Activated naive CD4-positive, alpha-beta T cell treated with anti-CD3 and anti-CD28 coated beads, Interleukin-2, amount 10 ng/mL, durations not matched to agents 7 days and 5 days (primary cell): ENCODE results near the gene MRPL38.

Experiments
- CTCF ChIA-PET: fragments of 350-600 bp; sonication (Branson Sonifier 250); formaldehyde crosslinking; loops from one replicate; lab custom pipeline; 2021; ENCODE audit warnings: antibody characterized with exemption; lab: Charles Lee
- DNase-seq: peaks from one replicate; pipeline ENCODE4 v3.0.0-alpha.2; 2020
- H3K27ac Mint-ChIP-seq: one replicate; pipeline ENCODE4 v1.8.0; 2021; ENCODE audit warnings: mild to moderate bottlenecking, moderate library complexity, mixed read lengths
- H3K27me3 Mint-ChIP-seq: one replicate; pipeline ENCODE4 v1.8.0; 2021; ENCODE audit warnings: mild to moderate bottlenecking, mixed read lengths
- H3K36me3 Mint-ChIP-seq: one replicate; pipeline ENCODE4 v1.8.0; 2021; ENCODE audit warnings: mixed read lengths
- H3K4me1 Mint-ChIP-seq: one replicate; pipeline ENCODE4 v1.8.0; 2021; ENCODE audit warnings: mixed read lengths
- H3K4me3 Mint-ChIP-seq: one replicate; pipeline ENCODE4 v1.8.0; 2021; ENCODE audit warnings: mild to moderate bottlenecking, moderate library complexity, mixed read lengths
- H3K9me3 Mint-ChIP-seq: one replicate; pipeline ENCODE4 v1.8.0; 2021; ENCODE audit warnings: mixed read lengths

Gene MRPL38

DNA sequence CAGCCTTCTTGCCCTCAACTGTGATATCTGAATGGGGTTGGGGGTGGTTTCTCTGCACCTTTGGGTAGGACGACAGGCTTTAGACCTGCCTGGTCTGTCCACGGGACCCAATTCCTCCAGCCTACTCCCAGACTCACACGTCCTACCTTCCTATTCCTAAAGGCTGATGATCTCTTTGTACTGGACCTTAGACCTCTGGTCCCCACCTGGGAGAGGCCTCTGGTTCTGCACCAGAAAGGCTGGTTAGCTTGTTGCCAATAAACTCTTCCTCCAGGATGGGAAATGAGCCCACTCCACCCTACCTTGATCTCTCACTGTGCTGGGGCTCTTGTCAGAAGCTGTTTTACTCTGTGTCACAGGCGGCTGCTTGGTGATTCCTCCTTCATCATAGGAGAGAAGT lies 21.8 kb upstream of the MRPL38 start:
- Mint-ChIP-seq H3K4me3 (no peak overlapping the region), H3K4me1 (no peaks in the 10 kb centered on the region), H3K36me3 (no peaks in the 10 kb centered on the region), H3K9me3 (no peaks in the 10 kb centered on the region), H3K27ac (no peak overlapping the region), H3K27me3 (no peaks in the 10 kb centered on the region)
- no peak for DNase-seq
- CTCF ChIA-PET = interaction anchor here (1.4 to 1.5 kb wide), 2 partner anchors 21 to 38 kb away, joined by 3 to 4 read pairs; no protein-coding TSS in a partner anchor

GRCh38 chr17:75925912-75926311 lies 21.2 kb upstream of the MRPL38 start:
- Mint-ChIP-seq H3K9me3 (no peaks in the 10 kb centered on the region), H3K27me3 (no peaks in the 10 kb centered on the region), H3K4me1 (no peaks in the 10 kb centered on the region), H3K36me3 (no peaks in the 10 kb centered on the region), H3K27ac (no peak overlapping the region), H3K4me3 (no peak overlapping the region)
- DNase-seq = no peak
- CTCF ChIA-PET = interaction anchor here (0.8 kb wide), 1 partner anchor 20 kb away, joined by 4 read pairs; no protein-coding TSS in a partner anchor

GRCh38 chr17:75925103-75925502 lies 20.4 kb upstream of the MRPL38 start:
- H3K27ac Mint-ChIP-seq = no peak overlapping the region
- H3K4me3 Mint-ChIP-seq = no peak overlapping the region
- no peaks in the 10 kb centered on the region for H3K36me3 Mint-ChIP-seq
- no peaks in the 10 kb centered on the region for H3K27me3 Mint-ChIP-seq
- CTCF ChIA-PET = no interaction called here
- H3K9me3 Mint-ChIP-seq = no peaks in the 10 kb centered on the region
- H3K4me1 Mint-ChIP-seq = no peaks in the 10 kb centered on the region
- DNase-seq = no peak

GRCh38 chr17:75922963-75923874 lies 18.5 kb upstream of the MRPL38 start:
- CTCF ChIA-PET = no interaction called here

GRCh38 chr17:75922173-75922961 lies 17.7 kb upstream of the MRPL38 start:
- no peaks in the 10 kb centered on the region for H3K36me3 Mint-ChIP-seq
- CTCF ChIA-PET = no interaction called here
- no peaks in the 10 kb centered on the region for H3K9me3 Mint-ChIP-seq
- no peak overlapping the region for H3K27ac Mint-ChIP-seq
- peaks cover under 1% of the 10 kb centered on the region for H3K4me1 Mint-ChIP-seq
- H3K4me3 Mint-ChIP-seq = no peak overlapping the region
- DNase-seq = no peak
- no peaks in the 10 kb centered on the region for H3K27me3 Mint-ChIP-seq

More at GRCh38 chr17:75922963-75923874, 18.5 kb upstream of the MRPL38 start:
- Mint-ChIP-seq H3K27me3 (no peaks in the 10 kb centered on the region), H3K27ac (no peak overlapping the region), H3K4me3 (no peak overlapping the region), H3K4me1 (no peaks in the 10 kb centered on the region), H3K36me3 (no peaks in the 10 kb centered on the region), H3K9me3 (no peaks in the 10 kb centered on the region)
- no peak for DNase-seq

DNA sequence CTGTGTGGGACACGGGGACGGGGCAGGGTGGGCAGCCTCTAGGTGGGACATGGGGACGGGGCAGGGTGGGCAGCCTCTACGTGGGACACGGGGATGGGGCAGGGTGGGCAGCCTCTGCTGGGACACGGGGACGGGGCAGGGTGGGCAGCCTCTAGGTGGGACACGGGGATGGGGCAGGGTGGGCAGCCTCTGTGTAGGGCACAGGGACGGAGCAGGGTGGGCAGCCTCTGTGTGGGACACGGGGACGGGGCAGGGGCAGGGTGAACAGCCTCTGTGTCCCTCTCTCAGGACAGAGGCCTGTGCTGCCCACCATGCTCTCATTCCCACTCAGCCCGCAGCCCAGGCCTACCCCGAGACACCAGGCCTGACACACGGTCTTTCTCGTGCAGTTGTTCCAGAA lies 16.9 kb upstream of the MRPL38 start:
- Mint-ChIP-seq H3K36me3 (no peaks in the 10 kb centered on the region), H3K9me3 (no peaks in the 10 kb centered on the region), H3K27ac (no peak overlapping the region), H3K27me3 (no peaks in the 10 kb centered on the region), H3K4me3 (no peak overlapping the region), H3K4me1 (peaks cover 5% of the 10 kb centered on the region)
- no peak for DNase-seq
- CTCF ChIA-PET = no interaction called here

DNA sequence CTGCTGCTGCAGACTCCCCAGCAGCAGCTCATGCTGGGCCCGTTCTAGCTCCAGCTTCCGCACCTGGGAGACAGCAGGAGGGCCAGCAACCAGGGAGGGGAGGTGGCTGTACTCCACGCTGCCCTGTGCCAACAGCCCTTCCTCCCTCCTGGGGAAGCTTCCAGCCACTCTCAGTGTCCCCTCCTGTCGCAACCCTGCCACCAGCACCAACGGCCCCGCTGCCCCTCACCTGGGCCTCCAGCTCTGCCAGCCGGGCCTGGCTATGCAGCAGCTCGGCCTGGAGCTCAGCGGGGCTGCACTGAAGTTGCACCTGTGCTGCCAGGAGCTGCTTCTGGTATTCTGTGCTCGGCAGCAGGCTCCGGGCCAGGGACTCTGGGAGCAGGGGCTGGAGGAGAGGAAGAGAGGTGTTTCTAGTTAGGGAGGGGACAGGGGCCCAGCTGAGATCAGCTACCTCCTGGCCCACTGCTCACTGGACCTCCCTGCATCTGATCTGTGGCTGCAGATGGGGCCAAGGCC lies 15.4 kb upstream of the MRPL38 start:
- H3K9me3 Mint-ChIP-seq = no peaks in the 10 kb centered on the region
- CTCF ChIA-PET = no interaction called here
- peaks cover 7% of the 10 kb centered on the region for H3K4me1 Mint-ChIP-seq
- no peaks in the 10 kb centered on the region for H3K36me3 Mint-ChIP-seq
- H3K27ac Mint-ChIP-seq = no peak overlapping the region
- no peak overlapping the region for H3K4me3 Mint-ChIP-seq
- DNase-seq = no peak
- no peaks in the 10 kb centered on the region for H3K27me3 Mint-ChIP-seq

- Mint-ChIP-seq H3K9me3 (no peaks in the 10 kb centered on the region), H3K4me1 (peaks cover 7% of the 10 kb centered on the region), H3K27me3 (no peaks in the 10 kb centered on the region), H3K27ac (no peak overlapping the region), H3K36me3 (no peaks in the 10 kb centered on the region), H3K4me3 (no peak overlapping the region)
- CTCF ChIA-PET = no interaction called here
- no peak for DNase-seq
These were observed 14.9 kb upstream of the MRPL38 start for GRCh38 chr17:75919611-75920010.

DNA sequence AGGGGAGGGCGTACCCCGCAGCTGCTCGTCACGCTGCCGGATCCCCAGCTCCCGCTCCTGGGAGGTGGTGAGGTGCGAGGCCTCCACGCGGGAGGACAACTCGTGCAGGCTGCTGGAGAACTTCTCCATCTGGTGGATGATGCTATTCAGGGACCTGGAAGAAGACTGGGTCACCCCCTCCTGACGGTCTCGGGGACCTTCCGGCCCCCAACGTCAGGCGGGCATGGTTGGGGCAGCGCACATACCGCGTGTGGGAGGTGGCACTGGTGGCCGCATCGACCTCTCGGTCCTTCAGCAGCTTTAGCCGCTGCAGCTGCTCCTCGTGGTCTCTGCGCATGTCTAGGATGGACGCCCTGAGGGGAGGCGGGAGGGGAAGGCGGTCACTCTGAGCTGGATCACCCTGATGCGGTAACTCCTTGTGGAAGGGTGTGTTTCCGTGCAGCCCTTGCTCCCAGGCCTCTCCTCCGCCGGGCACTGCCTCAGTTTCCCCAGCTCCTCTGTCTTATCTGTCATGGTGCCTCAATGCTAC lies 13.3 kb upstream of the MRPL38 start:
- Mint-ChIP-seq H3K9me3 (no peaks in the 10 kb centered on the region), H3K27me3 (no peaks in the 10 kb centered on the region), H3K4me1 (peaks cover 7% of the 10 kb centered on the region), H3K36me3 (no peaks in the 10 kb centered on the region), H3K27ac (no peak overlapping the region), H3K4me3 (no peak overlapping the region)
- CTCF ChIA-PET = interaction anchor here (1.2 kb wide), 1 partner anchor 10 kb away, joined by 4 read pairs; no protein-coding TSS in a partner anchor
- DNase-seq = no peak

DNA sequence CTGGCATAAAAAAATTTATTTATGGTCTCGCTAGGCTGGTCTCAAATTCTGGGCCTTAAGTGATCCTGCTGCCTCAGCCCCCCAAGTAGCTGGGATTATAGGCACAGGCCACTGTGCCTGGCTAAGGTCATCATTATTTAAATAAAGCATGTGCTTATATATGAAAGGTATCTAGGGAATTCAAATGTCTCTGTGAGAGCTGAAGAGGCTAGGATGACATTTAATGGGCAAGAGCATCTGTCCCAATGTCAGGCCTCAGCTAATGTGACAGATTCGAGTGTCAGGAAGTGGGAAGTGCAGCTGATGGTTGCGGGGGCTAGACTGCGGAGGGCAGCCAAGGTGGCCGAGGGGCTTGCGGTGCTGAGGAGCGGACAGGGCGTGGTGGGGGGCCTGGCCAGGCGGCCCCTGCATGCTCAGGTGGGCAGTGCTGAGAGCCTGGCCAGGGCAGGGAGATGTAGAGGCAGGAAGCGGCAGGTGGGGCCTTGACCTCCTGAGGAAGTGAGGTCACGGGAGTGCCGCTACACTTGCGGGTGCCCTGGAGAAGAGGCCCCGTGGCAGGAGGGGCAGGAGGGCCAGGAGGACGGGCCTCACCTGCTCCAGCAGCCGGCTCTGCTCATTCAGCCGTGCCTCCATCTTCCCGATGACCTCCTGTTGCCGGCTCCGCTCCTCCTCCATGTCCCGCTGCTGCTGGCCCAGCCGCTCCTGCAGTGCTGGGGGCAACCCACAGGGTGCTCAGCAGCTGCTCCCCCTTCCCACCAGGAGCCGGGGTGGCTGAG lies 12.6 kb upstream of the MRPL38 start:
- Mint-ChIP-seq H3K27ac (no peak overlapping the region), H3K27me3 (no peaks in the 10 kb centered on the region), H3K9me3 (no peaks in the 10 kb centered on the region), H3K4me3 (no peak overlapping the region), H3K4me1 (peaks cover 7% of the 10 kb centered on the region), H3K36me3 (no peaks in the 10 kb centered on the region)
- no peak for DNase-seq
- CTCF ChIA-PET = interaction anchor here (1.0 to 1.4 kb wide), 4 partner anchors 10 to 97 kb away, joined by 3 to 4 read pairs (median 4); no protein-coding TSS in a partner anchor

DNA sequence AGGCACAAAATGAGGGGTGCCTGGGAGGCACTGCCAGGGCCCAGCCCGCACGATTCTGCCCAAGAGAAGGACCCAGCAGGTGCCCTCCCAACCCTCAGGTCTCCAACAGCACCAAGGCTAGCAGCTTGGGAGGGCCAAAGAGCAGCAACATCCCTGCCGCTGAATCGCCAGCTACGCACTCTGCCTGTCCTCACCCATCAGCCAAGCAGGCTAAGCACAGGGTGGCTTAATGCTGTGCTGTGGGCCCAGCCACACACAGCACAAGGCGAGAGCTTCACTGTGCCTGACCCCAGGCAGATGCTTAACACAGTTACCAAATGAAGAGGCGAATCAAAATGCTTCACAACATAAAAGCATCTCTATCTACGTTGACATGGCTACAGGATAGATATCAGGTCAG lies 10.6 kb upstream of the MRPL38 start:
- Mint-ChIP-seq H3K27me3 (no peaks in the 10 kb centered on the region), H3K36me3 (no peaks in the 10 kb centered on the region), H3K4me3 (no peak overlapping the region), H3K4me1 (peaks cover 7% of the 10 kb centered on the region), H3K27ac (no peak overlapping the region), H3K9me3 (no peaks in the 10 kb centered on the region)
- CTCF ChIA-PET = interaction anchor here (0.8 kb wide), 1 partner anchor 90 kb away, joined by 3 read pairs; no protein-coding TSS in a partner anchor
- no peak for DNase-seq

GRCh38 chr17:75914643-75915267 lies 10.1 kb upstream of the MRPL38 start:
- Mint-ChIP-seq H3K27me3 (no peaks in the 10 kb centered on the region), H3K9me3 (no peaks in the 10 kb centered on the region), H3K4me3 (no peak overlapping the region), H3K27ac (no peak overlapping the region), H3K4me1 (peaks cover 7% of the 10 kb centered on the region), H3K36me3 (no peaks in the 10 kb centered on the region)
- CTCF ChIA-PET = interaction anchor here (0.8 kb wide), 1 partner anchor 91 kb away, joined by 3 read pairs; no protein-coding TSS in a partner anchor
- DNase-seq = no peak
